Kidney capillary endothelial cell (primary cell): ENCODE results near the gene ROCK2.
"Not testable (repeated sequence)": the region's sequence is repeated elsewhere in the genome, so short reads cannot be mapped to it uniquely, and the experiment has no call there.

Experiments
- DNase-seq: peaks from one replicate; pipeline ENCODE4 v3.0.0-alpha.2; 2018; ENCODE audit warnings: low spot score

Gene ROCK2

GRCh38 chr2:11235583-11235982 lies 108.9 kb downstream of the ROCK2 start:
- no peak for DNase-seq

GRCh38 chr2:11234309-11234708 lies 110.1 kb downstream of the ROCK2 start:
- peak; percentile 25 for DNase-seq

GRCh38 chr2:11231193-11231592 lies 113.2 kb downstream of the ROCK2 start:
- DNase-seq = not testable (repeated sequence)

GRCh38 chr2:11228692-11229091 lies 115.7 kb downstream of the ROCK2 start:
- no peak for DNase-seq

- no peak for DNase-seq
These were observed 116.8 kb downstream of the ROCK2 start for GRCh38 chr2:11227595-11227994.

GRCh38 chr2:11224887-11225286 lies 119.5 kb downstream of the ROCK2 start:
- no peak for DNase-seq

- DNase-seq = no peak
These were observed 121.6 kb downstream of the ROCK2 start for GRCh38 chr2:11222845-11223244.

GRCh38 chr2:11220445-11220844 lies 124.0 kb downstream of the ROCK2 start:
- DNase-seq = no peak

GRCh38 chr2:11215407-11215806 lies 129.0 kb downstream of the ROCK2 start:
- no peak for DNase-seq

GRCh38 chr2:11214770-11215169 lies 129.7 kb downstream of the ROCK2 start:
- no peak for DNase-seq

- DNase-seq = no peak
These were observed 130.5 kb downstream of the ROCK2 start for GRCh38 chr2:11213975-11214374.

- no peak for DNase-seq
These were observed 131.3 kb downstream of the ROCK2 start for GRCh38 chr2:11213090-11213638.

- DNase-seq = no peak
These were observed 131.8 kb downstream of the ROCK2 start for GRCh38 chr2:11212645-11213044.

- DNase-seq = no peak
These were observed 136.4 kb downstream of the ROCK2 start for GRCh38 chr2:11208083-11208482.

GRCh38 chr2:11203480-11203879 lies 141.0 kb downstream of the ROCK2 start:
- peak; percentile 91 for DNase-seq

- DNase-seq = no peak
These were observed 142.5 kb downstream of the ROCK2 start for GRCh38 chr2:11201969-11202368.

- DNase-seq = no peak
These were observed 143.8 kb downstream of the ROCK2 start for GRCh38 chr2:11200651-11201050.

GRCh38 chr2:11196246-11196645 lies 148.2 kb downstream of the ROCK2 start:
- DNase-seq = no peak

GRCh38 chr2:11187731-11188130 lies 156.7 kb downstream of the ROCK2 start:
- DNase-seq = no peak

GRCh38 chr2:11187083-11187619 lies 157.3 kb downstream of the ROCK2 start:
- peak; percentile 60 for DNase-seq

GRCh38 chr2:11186145-11186544 lies 158.3 kb downstream of the ROCK2 start:
- no peak for DNase-seq

- DNase-seq = no peak
These were observed 161.5 kb downstream of the ROCK2 start for GRCh38 chr2:11182951-11183350.

- DNase-seq = no peak
These were observed 163.8 kb downstream of the ROCK2 start for GRCh38 chr2:11180653-11181052.

- DNase-seq = no peak
These were observed 164.5 kb downstream of the ROCK2 start for GRCh38 chr2:11179899-11180298.
